PC-3 (cell line): ENCODE measurements around the gene MFN1. TPM values are rescaled to one million over a fixed set of nuclear protein-coding genes. Genes with fewer than 3 reads are reported as not detected.

Experiments
- ATAC-seq: fragments of 200-7000 bp; cut with Tn5 transposase; 2 replicates; pipeline ENCODE4 v1.9.1; 2020; ENCODE audit warnings: mild to moderate bottlenecking, moderate library complexity
- BruUV-seq: library from RNA; stranded (reverse); fragments of 400-500 nt; replicated peaks from 2 replicates; lab custom pipeline; 2021; lab: Mats Ljungman, UMichigan
- CTCF ChIA-PET: fragments of 300-600 bp; sonication (Branson Sonifier 250); formaldehyde crosslinking; loops from one replicate; lab custom pipeline; 2022; ENCODE audit warnings: antibody characterized with exemption; lab: Charles Lee
- POLR2A ChIA-PET: fragments of 300-600 bp; sonication (Branson Sonifier 250); formaldehyde crosslinking; loops from one replicate; lab custom pipeline; 2022; ENCODE audit warnings: antibody characterized with exemption; ENCODE audit not compliant: unreplicated experiment; lab: Charles Lee
- DNase-seq: peaks from one replicate; pipeline ENCODE4 v3.0.0-alpha.2; 2015
- H2AFZ ChIP-seq: fragments of 300-600 bp; sonication (generic); 2 replicates; pipeline ENCODE4 v1.6.0; 2016; ENCODE audit warnings: antibody characterized with exemption, low read length
- H3F3A ChIP-seq: fragments of 300-600 bp; sonication (generic); one replicate; pipeline ENCODE4 v1.6.0; 2017; ENCODE audit warnings: antibody characterized with exemption, low read length, control low read depth, mild to moderate bottlenecking; ENCODE audit not compliant: unreplicated experiment
- H3K27ac ChIP-seq: fragments of 300-600 bp; sonication (generic); 2 replicates; pipeline ENCODE4 v1.5.1; 2016; ENCODE audit warnings: mild to moderate bottlenecking, low read length
- H3K27me3 ChIP-seq: fragments of 300-600 bp; sonication (generic); 2 replicates; pipeline ENCODE4 v1.6.1; 2016; ENCODE audit warnings: low read length, mixed read lengths
- H3K36me3 ChIP-seq: fragments of 300-600 bp; sonication (generic); 2 replicates; pipeline ENCODE4 v1.6.1; 2016; ENCODE audit warnings: low read depth, mixed run types, low read length, mixed read lengths
- H3K4me1 ChIP-seq: fragments of 300-600 bp; sonication (generic); 2 replicates; pipeline ENCODE4 v1.5.1; 2016; ENCODE audit warnings: low read length; ENCODE audit not compliant: insufficient read depth
- H3K4me2 ChIP-seq: fragments of 300-600 bp; sonication (generic); 2 replicates; pipeline ENCODE4 v1.6.0; 2016; ENCODE audit warnings: low read length
- H3K4me3 ChIP-seq: fragments of 300-600 bp; sonication (generic); 2 replicates; pipeline ENCODE4 v1.5.1; 2016; ENCODE audit warnings: mild to moderate bottlenecking, low read length, mixed read lengths
- H3K79me2 ChIP-seq: fragments of 300-600 bp; sonication (generic); 2 replicates; pipeline ENCODE4 v1.6.1; 2017; ENCODE audit warnings: low read length, mixed read lengths
- H3K9ac ChIP-seq: fragments of 300-600 bp; sonication (generic); 2 replicates; pipeline ENCODE4 v1.6.0; 2016; ENCODE audit warnings: mild to moderate bottlenecking, low read length
- H3K9me2 ChIP-seq: fragments of 300-600 bp; sonication (generic); replicated peaks from 2 replicates; pipeline ENCODE4 v1.6.1; 2016; ENCODE audit warnings: mixed run types, low read length, mixed read lengths
- H3K9me3 ChIP-seq: fragments of 300-600 bp; sonication (generic); 2 replicates; pipeline ENCODE4 v1.6.1; 2016; ENCODE audit warnings: low read length, mixed read lengths
- H4K20me1 ChIP-seq: fragments of 300-600 bp; sonication (generic); 2 replicates; pipeline ENCODE4 v1.6.1; 2016; ENCODE audit warnings: low read length, mixed read lengths
- EZH2 ChIP-seq: fragments of 300-600 bp; sonication (generic); IDR thresholded peaks from one replicate; pipeline ENCODE4 v1.6.1; 2017; ENCODE audit warnings: antibody characterized with exemption, mild to moderate bottlenecking, low read length; ENCODE audit not compliant: unreplicated experiment
- EZH2phosphoT487 ChIP-seq: fragments of 300-600 bp; sonication (generic); IDR thresholded peaks from 2 replicates; pipeline ENCODE4 v1.6.1; 2018; ENCODE audit warnings: mild to moderate bottlenecking, antibody characterized with exemption, low read length, borderline replicate concordance
- intact Hi-C: fragments of 100-400 bp; cut with micrococcal nuclease; formaldehyde crosslinking; loops from 2 replicates; pipeline ENCODE4 v1.9.0; 2023
- total RNA-seq: library from RNA; depleted of rRNA; stranded (reverse); fragments of >200 nt; gene quantifications from 2 replicates; pipeline ENCODE4 v1.2.3, GENCODE V29; 2014
- TF ChIP-seq, protein P1 (sequence below): fragments of 300-600 bp; sonication (generic); conservative IDR thresholded peaks from 2 replicates; pipeline ENCODE4 v1.5.1; 2017; ENCODE audit warnings: antibody characterized with exemption, low read depth, mild to moderate bottlenecking, low read length

Gene MFN1
- total RNA-seq, 1 experiment from 2014 or later = 42.8 TPM

DNA sequence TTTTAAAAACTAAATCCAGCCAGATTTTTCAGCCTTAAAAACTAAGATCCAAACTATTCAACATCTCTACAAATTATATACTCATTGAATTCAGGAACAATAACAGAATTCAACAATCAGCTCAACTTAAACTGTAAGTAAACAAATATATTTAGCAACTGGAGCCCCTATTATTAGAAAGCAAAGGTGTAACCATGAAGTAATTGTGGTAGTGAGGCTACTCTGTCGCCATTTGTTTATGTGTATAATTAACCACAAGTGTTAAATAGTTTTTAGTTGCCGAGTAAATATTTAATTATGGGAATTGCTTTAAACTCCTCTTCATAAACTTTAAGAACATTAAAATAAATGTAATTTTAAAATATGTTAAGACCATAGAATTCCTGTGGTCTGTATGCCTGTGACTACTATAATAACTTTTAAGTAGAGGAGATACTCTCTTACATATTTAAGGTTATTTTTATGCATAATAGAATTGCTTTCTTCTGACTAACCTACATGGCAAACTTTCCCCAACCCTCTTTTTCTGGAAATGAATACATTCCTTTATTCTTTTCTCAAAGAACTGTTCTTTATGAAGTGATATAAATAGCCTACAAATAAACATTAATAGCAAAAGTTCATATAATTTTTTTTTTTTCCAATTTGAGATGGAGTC lies 51.2 kb downstream of the MFN1 start:
- Histone ChIP-seq H4K20me1 (no peaks in the 10 kb centered on the region), H3K4me1 (no peaks in the 10 kb centered on the region), H2AFZ (no peak overlapping the region), H3K27me3 (no peaks in the 10 kb centered on the region), H3K27ac (no peak overlapping the region), H3K9me2 (no peaks in the 10 kb centered on the region), H3K4me2 (no peak overlapping the region), H3K36me3 (peaks cover 18% of the 10 kb centered on the region; the same call in 1 of the 2 replicates), H3K9me3 (no peaks in the 10 kb centered on the region), H3K9ac (no peak overlapping the region), H3K4me3 (no peak overlapping the region), H3K79me2 (no peaks in the 10 kb centered on the region), H3F3A (no peaks in the 10 kb centered on the region)
- ATAC-seq (no peak), DNase-seq (no peak)
- intact Hi-C loops = no loop called here
- ChIA-PET POLR2A (no interaction called here), CTCF (no interaction called here)
- no TSS peak for BruUV-seq
- no peak for TF ChIP-seq EZH2
- TF ChIP-seq, protein P1, sequence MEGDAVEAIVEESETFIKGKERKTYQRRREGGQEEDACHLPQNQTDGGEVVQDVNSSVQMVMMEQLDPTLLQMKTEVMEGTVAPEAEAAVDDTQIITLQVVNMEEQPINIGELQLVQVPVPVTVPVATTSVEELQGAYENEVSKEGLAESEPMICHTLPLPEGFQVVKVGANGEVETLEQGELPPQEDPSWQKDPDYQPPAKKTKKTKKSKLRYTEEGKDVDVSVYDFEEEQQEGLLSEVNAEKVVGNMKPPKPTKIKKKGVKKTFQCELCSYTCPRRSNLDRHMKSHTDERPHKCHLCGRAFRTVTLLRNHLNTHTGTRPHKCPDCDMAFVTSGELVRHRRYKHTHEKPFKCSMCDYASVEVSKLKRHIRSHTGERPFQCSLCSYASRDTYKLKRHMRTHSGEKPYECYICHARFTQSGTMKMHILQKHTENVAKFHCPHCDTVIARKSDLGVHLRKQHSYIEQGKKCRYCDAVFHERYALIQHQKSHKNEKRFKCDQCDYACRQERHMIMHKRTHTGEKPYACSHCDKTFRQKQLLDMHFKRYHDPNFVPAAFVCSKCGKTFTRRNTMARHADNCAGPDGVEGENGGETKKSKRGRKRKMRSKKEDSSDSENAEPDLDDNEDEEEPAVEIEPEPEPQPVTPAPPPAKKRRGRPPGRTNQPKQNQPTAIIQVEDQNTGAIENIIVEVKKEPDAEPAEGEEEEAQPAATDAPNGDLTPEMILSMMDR = no peak
- TF ChIP-seq EZH2phosphoT487 = no peak

DNA sequence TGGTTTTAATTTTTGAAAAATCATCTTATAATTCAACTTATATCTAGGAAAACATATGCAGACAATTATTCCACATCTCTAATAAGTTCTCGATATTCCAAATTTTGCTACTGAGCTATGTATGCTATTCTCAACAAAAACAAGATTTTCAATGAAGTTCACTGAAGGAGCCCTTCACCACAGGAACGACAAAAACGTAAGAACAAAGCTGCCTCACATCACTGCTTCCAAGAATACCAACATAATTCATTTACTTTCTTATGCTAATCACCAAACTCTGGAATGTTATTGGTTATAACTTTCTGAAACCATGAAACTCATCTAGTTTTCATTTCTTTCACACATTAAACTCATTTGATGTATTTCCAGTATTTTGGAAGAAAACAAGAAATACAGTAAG lies 54.1 kb downstream of the MFN1 start:
- Histone ChIP-seq H3K27me3 (no peaks in the 10 kb centered on the region), H3K4me1 (no peaks in the 10 kb centered on the region), H4K20me1 (no peaks in the 10 kb centered on the region), H3K9me3 (no peaks in the 10 kb centered on the region), H2AFZ (no peak overlapping the region), H3K79me2 (no peaks in the 10 kb centered on the region), H3F3A (no peaks in the 10 kb centered on the region), H3K27ac (no peak overlapping the region), H3K4me3 (no peak overlapping the region), H3K9me2 (no peaks in the 10 kb centered on the region), H3K9ac (no peak overlapping the region), H3K4me2 (no peak overlapping the region), H3K36me3 (peaks cover 11% of the 10 kb centered on the region; the same call in 1 of the 2 replicates)
- POLR2A ChIA-PET = interaction anchor here (0.6 kb wide), 1 partner anchor 161 kb away, joined by 3 read pairs; no protein-coding TSS in a partner anchor
- no peak for DNase-seq
- ATAC-seq = no peak
- intact Hi-C loops = no loop called here
- CTCF ChIA-PET = no interaction called here
- TF ChIP-seq EZH2phosphoT487 (no peak), EZH2 (no peak)
- TF ChIP-seq, protein P1 = no peak
- no TSS peak for BruUV-seq

DNA sequence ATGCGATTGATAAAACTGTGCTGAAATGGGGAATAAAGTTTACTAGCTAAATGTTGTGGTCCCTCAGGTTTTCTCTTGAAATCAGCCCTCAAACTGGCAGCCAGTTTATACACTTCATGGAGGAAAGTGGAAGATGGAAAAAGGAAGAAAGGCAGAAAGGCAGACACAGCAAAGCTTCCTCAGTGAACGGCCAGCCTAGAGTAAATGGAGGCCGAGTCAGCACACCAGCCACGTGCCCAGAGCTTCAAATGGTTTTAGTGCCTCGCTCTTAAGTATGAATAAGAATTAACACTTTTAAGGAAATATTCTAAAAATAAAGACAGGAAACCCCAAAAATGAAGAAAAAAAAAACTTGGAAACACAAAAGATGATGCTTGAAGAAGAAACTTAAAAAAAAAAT lies 55.5 kb downstream of the MFN1 start:
- Histone ChIP-seq H3K4me1 (no peaks in the 10 kb centered on the region), H2AFZ (no peak overlapping the region), H3K27me3 (no peaks in the 10 kb centered on the region), H3K4me3 (no peak overlapping the region), H3K9ac (no peak overlapping the region), H3K27ac (no peak overlapping the region), H3K36me3 (peaks cover 11% of the 10 kb centered on the region; the same call in 1 of the 2 replicates), H3K79me2 (no peaks in the 10 kb centered on the region), H3K9me3 (no peaks in the 10 kb centered on the region), H4K20me1 (no peaks in the 10 kb centered on the region), H3K4me2 (no peak overlapping the region), H3K9me2 (no peaks in the 10 kb centered on the region), H3F3A (no peaks in the 10 kb centered on the region)
- POLR2A ChIA-PET = no interaction called here
- intact Hi-C loops = no loop called here
- DNase-seq (no peak), ATAC-seq (no peak)
- no TSS peak for BruUV-seq
- no peak for TF ChIP-seq EZH2phosphoT487
- TF ChIP-seq, protein P1 = no peak
- TF ChIP-seq EZH2 = no peak
- CTCF ChIA-PET = interaction anchor here (0.7 kb wide), 1 partner anchor 14 kb away, joined by 4 read pairs; no protein-coding TSS in a partner anchor
